Measurements from ENCODE around the gene RCOR1.
"Not testable (repeated sequence)": the region's sequence is repeated elsewhere in the genome, so short reads cannot be mapped to it uniquely, and the experiment has no call there.

The RCOR1 gene

DNA sequence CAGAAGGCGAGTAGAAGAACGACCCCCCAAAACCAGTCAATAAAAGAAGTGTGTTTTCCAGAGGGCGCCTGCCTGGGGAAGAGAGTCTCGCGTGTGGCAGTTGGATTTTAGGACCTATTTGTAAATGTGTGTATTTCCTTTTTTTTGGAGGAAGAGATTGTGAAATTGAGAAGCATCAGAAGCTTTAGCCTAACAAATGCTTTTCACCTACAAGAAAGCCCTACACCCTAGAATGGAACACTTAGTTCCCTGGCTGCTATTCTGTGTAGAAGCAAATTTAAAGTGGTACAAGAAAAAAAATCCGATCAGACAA, 1.3 kb downstream of the RCOR1 start:
- no peak for DNase-seq

DNA sequence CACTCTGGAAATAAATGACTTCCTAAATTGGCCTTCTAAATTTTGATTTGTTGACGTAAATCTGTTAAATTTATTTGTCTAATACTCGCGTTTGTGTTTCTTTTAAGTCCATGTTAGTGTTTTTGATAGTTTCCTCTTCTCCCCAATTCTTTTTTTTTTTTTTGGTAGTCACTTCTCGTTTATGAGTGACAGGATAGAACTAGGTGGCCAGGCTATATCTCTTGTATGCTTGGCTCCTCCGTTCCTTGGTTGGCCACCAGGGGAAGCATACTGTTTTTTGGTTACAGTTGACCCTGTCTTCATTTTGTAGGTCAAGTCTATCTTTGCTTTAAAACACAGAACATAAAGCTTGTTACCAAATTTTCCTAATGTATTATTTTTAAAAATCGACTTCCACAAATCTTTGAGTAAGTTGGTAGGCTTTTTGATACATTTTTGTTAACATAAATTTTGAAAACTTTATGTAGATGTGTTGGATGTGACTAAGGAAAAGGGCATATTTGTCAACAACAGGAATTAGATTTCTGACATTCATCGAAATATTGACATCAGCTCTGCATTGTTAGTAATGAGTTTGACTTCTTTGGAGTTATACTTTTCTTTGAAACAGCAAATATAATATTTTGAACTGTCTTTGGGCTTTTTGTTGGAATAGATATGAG, 2.2 kb downstream of the RCOR1 start:
- DNase-seq, result no peak

DNA sequence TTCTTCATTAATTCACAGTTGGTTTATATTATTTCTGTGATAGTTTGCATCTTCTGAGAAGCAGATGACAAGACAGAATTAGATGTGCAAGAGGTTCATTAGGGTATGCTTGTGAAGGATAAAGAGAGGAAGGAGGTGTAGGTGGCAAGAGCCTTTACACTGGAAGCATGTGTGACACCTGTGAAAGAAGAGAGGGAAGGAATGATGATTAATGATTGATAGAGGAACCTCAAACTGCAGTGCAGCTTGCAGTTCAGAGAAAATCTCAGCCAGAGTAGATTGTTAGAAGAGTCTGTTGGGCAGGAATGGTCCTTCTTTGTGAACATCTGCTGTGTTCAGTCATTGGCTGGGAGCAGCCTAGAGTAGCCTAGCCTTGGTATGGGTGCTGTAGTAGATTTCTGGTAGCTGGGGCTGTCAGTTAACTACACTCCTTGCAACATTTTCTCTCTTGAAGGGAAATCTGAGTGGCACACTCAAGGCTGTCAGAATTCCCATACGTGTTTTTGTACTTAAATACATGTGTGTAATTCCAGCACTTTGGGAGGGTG, 9.0 kb downstream of the RCOR1 start:
- DNase-seq, result no peak

DNA sequence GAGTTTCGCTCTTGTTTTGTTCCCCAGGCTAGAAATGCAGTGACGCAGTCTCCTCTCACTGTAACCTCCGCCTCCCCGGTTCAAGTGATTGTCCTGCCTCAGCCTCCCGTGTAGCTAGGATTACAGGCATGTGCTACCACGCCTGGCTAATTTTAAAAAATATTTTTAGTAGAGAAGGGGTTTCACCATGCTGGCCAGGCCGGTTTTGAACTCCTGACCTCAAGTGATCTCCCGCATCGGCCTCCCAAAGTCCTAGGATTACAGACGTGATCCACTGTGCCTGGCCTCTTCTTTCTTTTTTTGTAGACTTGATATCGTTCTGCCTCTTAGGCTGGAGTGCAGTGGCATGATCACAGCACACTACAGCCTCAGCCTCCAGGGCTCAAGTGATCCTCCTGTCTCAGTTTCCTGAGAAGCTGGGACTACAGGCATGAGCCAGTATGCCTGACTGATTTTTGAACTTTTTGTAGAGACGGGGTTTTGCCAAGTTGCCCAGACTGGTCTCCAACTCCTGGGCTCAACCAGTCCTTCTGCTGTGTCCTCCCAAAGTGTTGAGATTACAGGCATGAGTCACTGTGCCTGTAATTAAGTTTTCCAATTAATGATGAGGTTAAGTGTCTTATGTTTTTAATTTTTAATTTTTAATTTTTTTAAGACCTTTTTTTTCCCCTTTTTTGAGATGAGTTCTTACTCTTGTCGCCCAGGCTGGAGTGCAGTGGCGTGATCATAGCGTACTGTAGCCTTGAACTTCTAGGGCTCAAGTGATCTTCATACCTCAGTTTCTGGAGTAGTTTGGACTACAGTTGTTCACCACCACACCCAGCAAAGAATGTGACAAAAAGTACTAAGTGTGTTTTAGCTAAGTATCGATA, 10.2 kb downstream of the RCOR1 start:
- no peak for DNase-seq

DNA sequence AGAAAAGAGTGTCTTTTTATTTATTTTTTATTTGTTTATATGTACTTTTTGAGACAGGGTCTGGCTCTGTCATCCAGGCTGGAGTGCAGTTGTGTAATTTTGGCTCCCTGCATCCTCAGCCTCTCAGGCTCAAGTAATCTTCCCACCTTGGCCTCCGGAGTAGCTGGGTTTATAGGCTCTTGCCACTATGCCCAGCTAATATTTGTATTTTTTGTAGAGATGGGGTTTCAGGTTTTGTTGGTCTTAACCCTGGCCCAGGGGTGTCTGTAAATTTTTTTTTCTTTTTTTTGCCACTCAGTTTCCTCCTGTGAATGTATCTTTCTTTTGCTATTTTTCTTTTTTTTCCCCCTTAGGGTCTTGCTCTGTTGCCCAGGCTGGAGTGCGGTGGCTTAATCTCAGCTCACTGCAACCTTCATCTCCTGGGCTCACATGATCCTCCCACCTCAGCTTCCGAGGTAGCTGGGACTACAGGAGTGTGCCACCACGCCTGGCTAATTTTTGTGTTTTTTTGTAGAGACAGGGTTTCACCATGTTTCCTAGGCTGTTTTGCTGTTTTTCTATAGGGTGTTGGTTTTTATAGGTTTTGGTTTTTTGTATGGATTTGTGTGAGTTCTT, 11.0 kb downstream of the RCOR1 start:
- no peak for DNase-seq

DNA sequence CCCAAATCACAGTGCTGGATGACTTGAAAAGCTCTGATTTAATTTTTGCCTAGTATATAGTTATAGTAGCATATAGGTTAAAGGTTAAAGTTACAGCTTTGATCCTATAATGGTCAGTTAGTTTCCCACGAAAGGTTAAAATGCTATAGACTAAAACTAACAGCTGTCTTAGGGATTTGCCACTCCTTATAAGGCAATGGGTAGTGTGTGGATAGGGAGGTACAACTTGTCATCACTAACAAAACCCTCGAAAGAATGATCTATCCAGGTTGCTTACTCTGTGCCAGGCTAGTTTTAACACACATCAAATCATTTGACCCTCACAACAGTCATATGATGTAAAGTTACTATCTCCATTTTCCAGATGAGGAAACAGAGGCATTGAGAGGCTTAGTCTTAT, 11.7 kb downstream of the RCOR1 start:
- DNase-seq, result no peak

DNA sequence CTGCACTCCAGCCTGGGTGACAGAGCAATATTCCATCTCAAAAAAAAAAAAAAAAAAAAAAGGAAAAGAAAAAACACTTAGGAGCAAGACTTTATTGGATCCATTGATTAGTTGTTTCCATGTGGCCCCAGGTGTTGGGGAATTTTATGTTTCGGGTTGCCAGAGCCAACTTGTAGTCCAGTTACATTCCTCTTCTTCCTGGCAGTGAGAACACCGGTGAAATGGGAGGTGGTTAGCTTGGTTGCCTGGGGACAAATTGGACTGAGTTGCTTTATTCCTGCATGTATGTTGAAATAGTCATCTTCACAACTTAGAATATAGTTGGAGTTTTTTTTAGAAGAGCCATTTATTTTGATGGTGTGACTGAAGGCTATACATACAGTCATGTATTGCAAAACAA, 12.6 kb downstream of the RCOR1 start:
- DNase-seq, result no peak

DNA sequence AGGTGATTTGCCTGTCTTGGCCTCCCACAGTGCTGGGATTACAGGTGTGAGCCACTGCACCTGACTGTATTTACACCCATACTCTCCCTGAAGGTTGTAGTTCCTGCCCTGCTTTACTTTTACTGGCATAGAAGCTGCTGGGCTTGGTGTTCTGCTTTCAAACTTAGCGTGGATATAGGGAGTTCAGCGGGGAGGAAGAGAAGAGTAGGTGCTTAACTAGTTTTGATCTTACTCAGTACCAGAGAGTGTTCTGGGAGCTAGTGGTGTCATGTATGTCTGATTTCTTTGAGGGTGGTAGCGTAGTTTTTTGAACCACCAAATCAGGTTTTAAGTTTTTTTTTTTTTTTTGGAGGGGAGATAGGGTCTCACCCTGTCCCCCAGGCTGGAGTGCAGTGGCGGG, 13.8 kb downstream of the RCOR1 start:
- DNase-seq, result no peak

DNA sequence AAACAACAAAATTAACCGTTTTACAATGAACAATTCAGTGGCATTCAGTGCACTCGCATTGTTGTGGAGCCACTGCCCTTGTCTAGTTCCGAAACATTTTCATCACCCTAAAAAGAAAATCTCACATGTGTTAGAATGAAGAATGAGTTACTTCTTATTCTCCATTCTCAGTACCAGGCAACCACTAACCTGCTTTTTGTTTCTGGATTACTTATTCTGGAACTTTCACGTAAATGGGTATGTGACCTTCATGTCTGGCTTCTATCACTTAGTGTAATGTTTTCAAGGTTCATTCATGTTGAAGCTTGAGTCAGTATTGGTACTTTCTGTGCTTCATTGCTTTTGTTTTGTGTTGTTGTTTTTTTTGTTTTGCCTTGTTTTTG, 15.6 kb downstream of the RCOR1 start:
- DNase-seq, result no peak

DNA sequence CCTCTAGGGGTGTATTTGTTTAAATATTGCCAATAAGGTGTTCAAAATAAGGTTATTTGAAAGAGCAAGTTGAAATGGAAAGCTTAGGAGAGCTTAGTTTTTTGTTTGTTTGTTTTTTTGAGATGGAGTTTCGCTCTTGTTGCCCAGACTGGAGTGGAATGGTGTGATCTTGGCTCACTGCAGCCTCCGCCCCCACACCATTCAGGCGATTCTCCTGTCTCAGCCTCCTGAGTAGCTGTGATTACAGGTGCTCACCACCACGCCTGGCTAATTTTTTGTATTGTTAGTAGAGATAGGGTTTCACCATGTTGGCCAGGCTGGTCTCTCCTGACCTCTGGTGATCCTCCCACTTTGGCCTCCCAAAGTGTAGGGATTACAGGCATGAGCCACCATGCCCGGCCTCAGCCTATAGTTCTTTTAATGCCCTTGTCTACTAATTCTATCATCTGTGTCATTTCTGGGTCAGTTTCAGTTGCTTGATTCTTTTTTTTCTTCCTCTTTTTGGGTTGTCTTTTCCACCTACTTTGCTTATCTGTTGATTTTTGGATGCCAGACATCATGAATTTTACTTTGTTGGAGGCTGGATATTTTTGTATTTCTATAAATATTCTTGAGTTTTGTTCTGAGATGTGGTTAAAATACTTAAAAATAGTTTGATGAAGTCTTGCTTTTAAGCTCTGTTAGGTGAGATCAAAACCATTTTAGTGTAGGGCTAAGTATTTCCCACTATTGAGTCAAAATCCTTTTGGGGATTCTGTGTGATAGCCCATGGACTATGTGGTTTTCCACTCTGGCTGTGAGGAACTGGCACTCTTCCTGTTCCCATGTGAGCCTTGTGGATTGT, 18.7 kb downstream of the RCOR1 start:
- DNase-seq, result no peak

DNA sequence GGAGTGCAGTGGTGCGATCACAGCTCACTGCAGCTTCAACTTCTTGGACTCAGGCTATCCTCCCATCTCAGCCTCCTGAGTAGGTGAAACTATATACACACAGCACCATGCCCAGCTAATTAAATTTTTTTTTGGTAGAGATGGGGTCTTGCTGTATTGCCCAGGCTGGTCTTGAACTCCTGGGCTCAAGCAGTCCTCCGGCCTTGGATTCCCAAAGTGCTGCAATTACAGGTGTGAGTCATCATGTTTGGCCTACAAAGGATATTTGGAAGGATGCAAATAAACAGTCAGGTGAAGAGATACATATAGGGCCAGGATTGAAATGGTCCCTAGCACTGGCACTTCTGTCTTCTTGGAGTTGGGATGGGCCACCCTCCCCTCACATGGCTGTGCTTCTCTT, 23.9 kb downstream of the RCOR1 start:
- no peak for DNase-seq

DNA sequence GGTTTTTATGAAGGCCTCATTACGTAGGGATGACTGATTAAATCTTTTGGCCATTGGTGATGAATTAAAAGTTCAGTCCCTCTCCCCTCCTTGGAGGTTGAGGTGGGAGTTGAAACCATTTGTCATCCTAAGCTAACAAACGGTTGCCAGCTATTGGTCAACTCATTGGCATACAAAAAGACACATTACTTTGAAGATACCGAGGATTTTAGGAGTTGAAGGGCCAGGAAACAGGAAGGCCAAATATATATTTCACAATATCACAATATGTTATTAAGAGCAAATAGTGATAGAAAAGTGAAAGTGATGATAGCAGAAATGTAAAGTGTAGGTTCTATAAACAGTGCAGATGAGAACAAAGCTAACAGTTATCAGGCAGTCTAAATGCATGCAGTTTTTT, 24.4 kb downstream of the RCOR1 start:
- no peak for DNase-seq

DNA sequence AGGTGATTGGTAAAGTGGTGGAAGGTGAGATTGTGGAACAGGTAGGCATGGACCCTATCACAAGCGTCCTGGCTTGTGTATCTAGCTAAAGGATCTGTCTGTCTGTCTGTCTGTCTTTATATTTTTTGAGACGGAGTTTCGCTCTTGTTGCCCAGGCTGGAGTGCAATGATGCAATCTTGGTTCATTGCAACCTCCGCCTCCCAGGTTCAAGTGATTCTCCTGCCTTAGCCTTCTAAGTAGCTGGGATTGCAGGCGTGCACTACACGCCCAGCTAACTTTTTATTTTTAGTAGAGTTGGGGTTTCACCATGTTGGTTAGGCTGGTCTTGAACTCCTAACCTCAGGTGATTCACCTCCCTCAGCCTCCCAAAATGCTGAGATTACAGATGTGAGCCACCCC, 26.6 kb downstream of the RCOR1 start:
- not testable (repeated sequence) for DNase-seq

DNA sequence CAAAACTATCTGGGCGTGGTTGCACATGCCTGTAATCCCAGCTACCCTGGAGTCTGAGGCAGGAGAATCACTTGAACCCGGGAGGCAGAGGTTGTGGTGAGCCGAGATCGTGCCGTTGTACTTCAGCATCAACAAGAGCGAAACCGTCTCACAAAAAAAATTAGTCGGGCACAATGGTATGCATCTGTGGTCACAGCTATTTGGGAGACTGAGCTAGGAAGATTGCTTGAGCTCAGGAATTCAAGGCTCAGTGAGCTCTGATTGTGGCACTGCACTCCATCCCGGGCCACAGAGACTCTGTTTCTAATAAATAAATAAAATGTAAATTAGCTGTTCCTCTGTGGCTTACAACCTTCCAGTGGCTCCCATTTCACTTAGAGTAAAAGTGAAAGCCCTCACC, 28.0 kb downstream of the RCOR1 start:
- DNase-seq, result no peak

DNA sequence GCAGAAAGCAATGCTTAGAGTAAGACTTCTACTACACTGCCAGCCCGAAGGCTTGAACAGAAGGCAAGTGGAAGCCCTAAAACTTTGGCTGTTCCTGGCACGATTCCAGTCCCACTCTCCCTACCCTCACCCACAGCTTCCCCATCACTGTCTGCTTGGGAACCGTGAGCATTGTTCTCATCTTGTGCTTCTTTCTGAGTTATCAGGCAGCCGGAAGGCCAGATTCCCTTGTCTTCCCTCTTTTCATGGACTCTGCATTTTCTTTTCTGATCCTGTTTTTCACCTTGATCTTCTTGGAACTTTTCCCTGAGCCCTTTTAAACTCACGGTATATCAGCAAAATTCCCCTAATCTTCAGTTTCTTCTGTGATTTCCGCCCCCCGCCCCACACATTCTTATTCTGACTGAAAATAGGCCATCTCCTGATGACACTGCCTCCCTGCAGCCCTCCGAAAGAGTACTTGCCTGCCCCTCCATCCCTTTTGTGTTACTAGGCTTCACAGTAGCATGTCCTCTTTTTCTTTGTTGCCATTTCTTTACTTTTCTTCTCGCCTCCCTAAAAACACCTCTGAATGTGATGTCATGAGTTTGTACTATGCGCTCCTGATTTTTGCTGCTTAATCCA, 29.9 kb downstream of the RCOR1 start:
- no peak for DNase-seq

DNA sequence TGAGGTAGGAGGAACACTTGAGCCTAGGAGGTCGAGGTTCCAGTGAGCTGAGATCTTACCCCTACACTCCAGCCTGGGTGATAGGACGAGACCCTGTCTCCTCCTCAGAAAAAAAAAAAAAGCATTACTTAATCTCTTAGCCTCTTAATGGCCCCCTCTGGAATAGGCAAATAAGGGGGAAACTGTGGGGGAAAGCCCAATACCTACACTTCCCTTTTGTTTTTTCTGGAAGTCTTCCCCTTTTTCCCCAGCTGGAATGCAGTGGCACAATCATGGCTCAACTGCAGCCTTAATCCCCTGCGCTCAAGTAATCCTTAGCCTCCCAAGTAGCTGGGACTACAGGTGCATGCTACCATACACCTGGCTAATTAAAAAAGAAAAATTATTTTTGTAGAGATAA, 32.2 kb downstream of the RCOR1 start:
- DNase-seq, result no peak

DNA sequence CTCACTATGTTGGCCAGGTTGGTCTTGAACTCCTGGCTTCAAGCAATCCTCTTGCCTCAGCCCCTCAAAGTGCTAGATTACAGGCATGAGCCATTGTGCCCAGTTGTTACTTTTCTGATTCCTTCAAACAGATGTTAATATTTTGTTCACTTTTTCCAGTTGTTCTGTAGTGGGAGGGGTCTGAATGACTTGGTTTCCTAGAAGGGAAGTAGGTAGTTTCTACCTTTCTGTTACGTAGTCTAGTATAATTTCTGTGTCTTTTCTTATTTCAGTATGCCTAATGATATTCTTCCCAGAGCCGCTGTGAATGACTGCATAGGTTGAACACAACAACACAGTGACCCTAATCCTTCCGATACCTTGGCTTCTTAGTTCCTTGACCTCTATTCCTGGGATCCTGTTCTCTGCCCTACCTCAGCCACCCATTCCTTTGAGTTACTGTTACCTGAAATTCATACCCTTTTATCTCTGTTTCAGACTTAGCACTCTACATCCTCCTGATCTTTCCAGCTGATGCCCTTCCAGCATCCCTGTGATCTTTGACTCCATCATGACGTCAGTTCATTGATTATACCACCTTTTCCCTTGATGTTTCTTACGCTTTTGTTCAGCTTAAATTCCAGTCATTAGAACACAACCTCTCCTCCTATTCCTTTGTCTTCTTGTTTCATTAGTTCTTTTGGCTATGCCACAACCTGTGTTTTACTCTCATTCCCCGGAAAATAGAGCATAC, 33.3 kb downstream of the RCOR1 start:
- no peak for DNase-seq

DNA sequence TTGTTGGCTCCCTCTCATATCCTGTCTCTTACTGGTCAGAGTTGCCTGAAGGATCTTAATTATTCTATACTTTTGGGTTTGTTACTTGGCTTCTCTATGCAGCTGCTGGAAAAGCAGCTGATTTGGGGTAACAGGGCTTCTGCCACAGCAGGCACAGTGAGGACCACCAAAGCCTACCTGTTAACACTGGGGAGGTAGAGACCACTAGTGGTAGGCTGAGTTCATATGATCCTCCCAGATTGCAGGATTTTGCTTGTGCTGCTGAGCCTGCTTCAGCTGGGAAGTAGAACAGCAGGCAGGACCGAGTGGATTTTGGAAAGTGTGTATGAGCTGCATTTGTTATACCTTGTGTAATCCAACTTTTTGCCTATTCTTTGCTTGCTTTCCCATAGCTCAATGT, 34.1 kb downstream of the RCOR1 start:
- DNase-seq, result no peak

DNA sequence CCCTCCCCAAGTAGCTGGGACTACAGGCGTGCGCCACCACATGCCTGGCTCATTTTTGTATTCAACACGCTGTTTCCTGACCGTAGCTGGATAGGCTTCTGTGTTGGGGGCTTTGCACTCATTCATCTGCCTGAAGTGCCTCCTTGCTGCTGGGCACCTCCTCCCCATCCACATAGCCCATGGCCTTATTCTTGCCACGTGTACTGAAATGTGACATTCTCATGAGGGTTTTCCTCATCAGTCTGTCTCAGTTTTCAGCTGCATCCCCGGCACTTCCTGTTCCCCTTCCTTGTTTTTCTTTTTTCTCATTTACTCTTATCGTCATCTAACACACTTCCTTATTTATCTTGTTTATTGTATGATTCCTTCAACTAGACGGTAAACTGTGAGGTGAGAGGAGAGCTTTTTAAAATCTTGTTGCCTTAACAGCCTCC, 36.6 kb downstream of the RCOR1 start:
- no peak for DNase-seq

DNA sequence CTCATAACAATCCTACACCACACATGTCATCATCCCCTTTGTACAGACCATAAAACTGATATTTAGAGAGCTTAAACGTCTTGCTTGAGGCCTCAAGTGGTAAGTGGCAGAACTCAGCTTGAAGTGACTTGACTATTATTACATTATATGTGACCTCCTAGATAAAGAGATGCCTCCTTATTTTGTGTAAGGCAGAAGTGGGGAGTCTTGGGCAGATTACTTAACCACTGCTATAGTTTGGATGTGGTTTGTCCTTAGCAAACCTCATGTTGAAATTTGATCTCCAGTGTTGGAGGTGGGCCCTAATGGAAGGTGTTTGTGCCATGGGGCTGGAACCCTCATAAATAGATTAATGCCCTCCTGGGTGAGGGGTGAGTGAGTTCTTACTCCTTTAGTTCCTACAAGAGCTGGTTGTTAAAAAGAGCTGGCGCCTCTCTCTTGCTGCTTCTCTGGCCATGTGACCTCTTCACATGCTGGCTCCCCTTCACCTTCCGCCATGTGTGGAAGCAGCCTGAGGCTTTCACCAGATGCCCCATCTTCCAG, 37.4 kb downstream of the RCOR1 start:
- DNase-seq, result no peak

DNA sequence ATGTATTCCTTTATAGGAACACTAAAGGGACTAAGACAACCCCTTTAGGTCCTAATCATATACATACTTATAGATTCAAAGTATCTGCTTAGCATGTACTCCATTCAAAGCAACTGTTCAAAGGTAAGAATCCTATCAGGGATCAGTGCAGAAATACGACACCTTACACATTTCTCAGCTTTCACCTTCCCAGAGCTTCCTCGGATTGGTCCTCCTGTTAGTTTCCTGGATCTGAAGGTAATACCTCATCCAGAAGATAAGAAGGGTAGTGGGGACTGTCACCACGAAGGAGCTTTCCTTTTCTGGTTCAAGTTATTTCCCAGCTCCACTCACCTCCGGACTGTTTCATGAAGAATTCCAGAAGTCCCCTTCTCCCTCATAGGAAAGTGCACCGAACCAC, 38.0 kb downstream of the RCOR1 start:
- no peak for DNase-seq

DNA sequence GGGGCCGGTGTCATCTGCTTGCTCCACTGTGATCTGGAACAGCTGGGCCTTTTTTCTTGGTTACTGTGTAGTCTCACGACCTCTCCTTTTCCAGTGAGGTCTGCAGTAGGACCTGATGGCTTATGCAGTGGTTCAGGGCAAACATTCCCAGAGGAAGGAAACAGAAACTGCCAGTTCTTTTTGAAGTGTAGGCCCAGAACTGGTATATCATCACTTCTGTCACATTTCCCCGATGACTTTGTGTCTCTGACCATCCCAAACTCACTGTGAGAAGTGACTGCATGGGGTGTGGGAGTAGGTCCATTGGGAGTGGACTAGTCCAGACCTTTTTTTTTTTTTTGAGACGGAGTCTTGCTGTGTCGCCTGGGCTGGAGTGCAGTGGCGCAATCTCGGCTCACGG, 38.4 kb downstream of the RCOR1 start:
- DNase-seq, result no peak
